HG03521 (cell line): Measurements from ENCODE around the gene IL17RA.
"Not testable (repeated sequence)": the region's sequence is repeated elsewhere in the genome, so short reads cannot be mapped to it uniquely, and the experiment has no call there.

ENCODE experiments used
- ATAC-seq: cut with Tn5 transposase; IDR thresholded peaks from one replicate; pipeline ENCODE4 v1.9.1; 2021; ENCODE audit warnings: mild to moderate bottlenecking, moderate library complexity; ENCODE audit not compliant: unreplicated experiment

Gene IL17RA

GRCh38 chr22:17118342-17118741 is 33.5 kb downstream of the IL17RA start:
- ATAC-seq = no peak

- ATAC-seq = no peak
Measured at GRCh38 chr22:17119481-17120202, 34.8 kb downstream of the IL17RA start.

GRCh38 chr22:17120281-17120680 is 35.5 kb downstream of the IL17RA start:
- no peak for ATAC-seq

GRCh38 chr22:17120711-17121232 is 36.0 kb downstream of the IL17RA start:
- no peak for ATAC-seq

- ATAC-seq = no peak
Measured at GRCh38 chr22:17121233-17122195, 36.7 kb downstream of the IL17RA start, which contains the start of gene TMEM121B. Gene TMEM121B (minus strand): TSS chr22:17121360. CDS start chr22:17121127, 233 bp downstream.

- ATAC-seq = no peak
Measured at GRCh38 chr22:17130199-17130598, 45.4 kb downstream of the IL17RA start.

- ATAC-seq = no peak
Measured at GRCh38 chr22:17131686-17132085, 46.9 kb downstream of the IL17RA start.

- ATAC-seq = no peak
Measured at GRCh38 chr22:17132112-17132511, 47.3 kb downstream of the IL17RA start.

- ATAC-seq = no peak
Measured at GRCh38 chr22:17133137-17133536, 48.3 kb downstream of the IL17RA start.

GRCh38 chr22:17135153-17135760 is 50.5 kb downstream of the IL17RA start:
- no peak for ATAC-seq

- no peak for ATAC-seq
Measured at GRCh38 chr22:17137170-17137569, 52.4 kb downstream of the IL17RA start.

- ATAC-seq = no peak
Measured at GRCh38 chr22:17137861-17138425, 53.1 kb downstream of the IL17RA start.

GRCh38 chr22:17138513-17138912 is 53.7 kb downstream of the IL17RA start:
- no peak for ATAC-seq

GRCh38 chr22:17140022-17140421 is 55.2 kb downstream of the IL17RA start:
- no peak for ATAC-seq

GRCh38 chr22:17140826-17141766 is 56.3 kb downstream of the IL17RA start:
- ATAC-seq = no peak

- no peak for ATAC-seq
Measured at GRCh38 chr22:17143101-17143500, 58.3 kb downstream of the IL17RA start.

- no peak for ATAC-seq
Measured at GRCh38 chr22:17143826-17144225, 59.0 kb downstream of the IL17RA start.

GRCh38 chr22:17145021-17145680 is 60.4 kb downstream of the IL17RA start:
- ATAC-seq = no peak

GRCh38 chr22:17147458-17147857 is 62.7 kb downstream of the IL17RA start:
- ATAC-seq = not testable (repeated sequence)
